Mesenchymal stem cell (in vitro differentiated cells and primary cell): ENCODE data around the gene DCPS.

Source experiments
- DNase-seq: peaks from one replicate; pipeline ENCODE4 v3.0.0-alpha.2; 2013
- H2AFZ ChIP-seq: one replicate; pipeline ENCODE4 v1.6.1; 2013; ENCODE audit warnings: low read depth, mild to moderate bottlenecking, control low read depth, inconsistent platforms, low read length, moderate library complexity
- H2AK5ac ChIP-seq: 2 replicates; pipeline ENCODE4 v1.6.1; 2013; ENCODE audit warnings: low read length, moderate library complexity, mild to moderate bottlenecking, inconsistent platforms; ENCODE audit not compliant: severe bottlenecking
- H2BK120ac ChIP-seq: one replicate; pipeline ENCODE4 v1.6.1; 2013; ENCODE audit warnings: low read depth, mild to moderate bottlenecking, inconsistent platforms, low read length, moderate library complexity
- H2BK12ac ChIP-seq, 2 experiments: one replicate each; pipeline ENCODE4 v1.6.1; 2013; ENCODE audit warnings: inconsistent platforms in 2 of 2, low read length in 2 of 2, mild to moderate bottlenecking in 2 of 2, moderate library complexity in 2 of 2, control low read depth in 1 of 2
- H2BK15ac ChIP-seq: one replicate; pipeline ENCODE4 v1.6.1; 2013; ENCODE audit warnings: mild to moderate bottlenecking, low read depth, inconsistent platforms; ENCODE audit not compliant: poor library complexity, severe bottlenecking
- H2BK5ac ChIP-seq: 2 replicates; pipeline ENCODE4 v1.6.1; 2013; ENCODE audit warnings: low read depth, mild to moderate bottlenecking, low read length, control low read depth, inconsistent platforms; ENCODE audit not compliant: poor library complexity, severe bottlenecking
- H3K14ac ChIP-seq, 2 experiments: one replicate each; pipeline ENCODE4 v1.6.1; 2013; ENCODE audit warnings: inconsistent platforms in 2 of 2, low read length in 2 of 2, control low read depth in 1 of 2, mild to moderate bottlenecking in 1 of 2, moderate library complexity in 1 of 2
- H3K18ac ChIP-seq, 2 experiments: one replicate each; pipeline ENCODE4 v1.6.1; 2013; ENCODE audit warnings: inconsistent platforms in 2 of 2, low read length in 2 of 2, control low read depth in 1 of 2, low read depth in 1 of 2, mild to moderate bottlenecking in 1 of 2
- H3K23ac ChIP-seq, 2 experiments: one replicate each; pipeline ENCODE4 v1.6.1; 2013; ENCODE audit warnings: inconsistent platforms in 2 of 2, low read length in 2 of 2, mild to moderate bottlenecking in 2 of 2, moderate library complexity in 2 of 2, control low read depth in 1 of 2
- H3K27ac ChIP-seq: 2 replicates; pipeline ENCODE4 v1.5.1; 2013; ENCODE audit warnings: mild to moderate bottlenecking, moderate library complexity, low read length, control low read depth, inconsistent platforms; ENCODE audit not compliant: poor library complexity, severe bottlenecking
- H3K27me3 ChIP-seq, 2 experiments: 2 replicates each; pipeline versions ENCODE4 v1.6.1 to v1.7.0; 2013; ENCODE audit warnings: low read length in 2 of 2, mild to moderate bottlenecking in 2 of 2, moderate library complexity in 2 of 2, control low read depth in 1 of 2, inconsistent platforms in 1 of 2; ENCODE audit not compliant: control insufficient read depth in 1 of 2, insufficient read depth in 1 of 2
- H3K36me3 ChIP-seq, 2 experiments: 2 replicates each; pipeline versions ENCODE4 v1.6.1 to v1.7.0; 2013; ENCODE audit warnings: low read length in 2 of 2, control low read depth in 1 of 2, inconsistent platforms in 1 of 2, low read depth in 1 of 2, mild to moderate bottlenecking in 1 of 2; ENCODE audit not compliant: insufficient read depth in 2 of 2, control insufficient read depth in 1 of 2
- H3K4ac ChIP-seq, 2 experiments: one replicate each; pipeline ENCODE4 v1.6.1; 2013; ENCODE audit warnings: inconsistent platforms in 2 of 2, low read length in 2 of 2, mild to moderate bottlenecking in 2 of 2, moderate library complexity in 2 of 2, control low read depth in 1 of 2, low read depth in 1 of 2
- H3K4me1 ChIP-seq: 2 replicates; pipeline ENCODE4 v1.6.1; 2013; ENCODE audit warnings: low read depth, low read length, control low read depth; ENCODE audit not compliant: control insufficient read depth, insufficient read depth
- H3K4me2 ChIP-seq: 2 replicates; pipeline ENCODE4 v1.6.1; 2013; ENCODE audit warnings: low read length, mild to moderate bottlenecking, inconsistent platforms; ENCODE audit not compliant: poor library complexity, severe bottlenecking
- H3K4me3 ChIP-seq, 2 experiments: 2 replicates each; pipeline versions ENCODE4 v1.5.1 to v1.7.0; 2013; ENCODE audit warnings: low read length in 2 of 2, mild to moderate bottlenecking in 2 of 2, control low read depth in 1 of 2, low read depth in 1 of 2; ENCODE audit not compliant: insufficient read depth in 1 of 2
- H3K79me1 ChIP-seq: replicated peaks from 2 replicates; pipeline ENCODE4 v1.6.1; 2013; ENCODE audit warnings: mild to moderate bottlenecking, control low read depth, low read length, inconsistent platforms; ENCODE audit not compliant: poor library complexity, severe bottlenecking
- H3K9ac ChIP-seq: 2 replicates; pipeline ENCODE4 v1.7.0; 2013; ENCODE audit warnings: mild to moderate bottlenecking, low read length, moderate library complexity
- H3K9me3 ChIP-seq: 2 replicates; pipeline ENCODE4 v1.7.0; 2013; ENCODE audit warnings: mild to moderate bottlenecking, low read length; ENCODE audit not compliant: control insufficient read depth
- H4K8ac ChIP-seq: one replicate; pipeline ENCODE4 v1.6.1; 2013; ENCODE audit warnings: inconsistent platforms, mild to moderate bottlenecking, low read length, moderate library complexity
- H4K91ac ChIP-seq: one replicate; pipeline ENCODE4 v1.6.1; 2013; ENCODE audit warnings: mild to moderate bottlenecking, low read length, inconsistent platforms
- WGBS: methylation state at CpG from one replicate; pipeline ENCODE4 v1.1.7; 2013; ENCODE audit warnings: mixed read lengths; 5-methylcytosine and 5-hydroxymethylcytosine counted together

The DCPS gene

GRCh38 chr11:126339863-126340434, 36.1 kb downstream of the DCPS start:
- Histone ChIP-seq H2BK5ac (no peak overlapping the region), H3K4me3 (no peak overlapping the region), H2AK5ac (no peak overlapping the region), H3K27ac (no peak overlapping the region), H3K9me3 (no peaks in the 10 kb centered on the region), H3K4ac (peak overlapping the region in 1 of 2 experiments; percentile 46), H3K27me3 (no peaks in the 10 kb centered on the region), H3K36me3 (peaks cover 27 to 35% of the 10 kb centered on the region in 2 experiments), H3K18ac (peak overlapping the region in 1 of 2 experiments; percentile 37), H3K4me2 (no peak overlapping the region), H3K23ac (no peak overlapping the region), H3K4me1 (peaks cover 25% of the 10 kb centered on the region), H3K79me1 (peaks cover under 1% of the 10 kb centered on the region), H4K91ac (no peak overlapping the region), H2AFZ (no peak overlapping the region), H2BK12ac (no peak overlapping the region), H3K9ac (no peak overlapping the region), H3K14ac (no peak overlapping the region), H2BK15ac (peak overlapping the region; percentile 12), H4K8ac (peak overlapping the region; percentile 33), H2BK120ac (no peak overlapping the region)
- 66% methylated on average over 11 of the region's 11 CpGs for WGBS
- no peak for DNase-seq

- Histone ChIP-seq H2BK15ac (no peak overlapping the region), H3K27me3 (no peaks in the 10 kb centered on the region), H4K8ac (peak overlapping the region; percentile 80), H3K4me2 (no peak overlapping the region), H3K4ac (peak overlapping the region in 1 of 2 experiments; percentile 47), H2BK5ac (no peak overlapping the region), H3K9me3 (no peaks in the 10 kb centered on the region), H3K9ac (no peak overlapping the region), H3K36me3 (peaks cover 31 to 41% of the 10 kb centered on the region in 2 experiments), H3K79me1 (peaks cover 4% of the 10 kb centered on the region), H3K18ac (peak overlapping the region; percentile 61 to 68), H3K4me1 (peaks cover 29% of the 10 kb centered on the region), H4K91ac (peak overlapping the region; percentile 93), H2BK12ac (peak overlapping the region; percentile 34 to 96), H2AFZ (no peak overlapping the region), H3K23ac (no peak overlapping the region), H3K27ac (peak overlapping the region; percentile 45), H3K14ac (peak overlapping the region in 1 of 2 experiments; percentile 69), H2BK120ac (peak overlapping the region; percentile 21), H3K4me3 (no peak overlapping the region), H2AK5ac (no peak overlapping the region)
- DNase-seq = no peak
- WGBS = 33% methylated on average over 4 of the region's 7 CpGs
These were observed 37.2 kb downstream of the DCPS start for GRCh38 chr11:126340960-126341606.

- Histone ChIP-seq H3K4me1 (peaks cover 26% of the 10 kb centered on the region), H3K4me2 (no peak overlapping the region), H3K36me3 (peaks cover 31 to 41% of the 10 kb centered on the region in 2 experiments), H3K27ac (peak overlapping the region; percentile 45), H3K23ac (peak overlapping the region in 1 of 2 experiments; percentile 73), H3K9ac (no peak overlapping the region), H3K79me1 (peaks cover 4% of the 10 kb centered on the region), H2BK12ac (peak overlapping the region; percentile 34 to 99), H2BK15ac (peak overlapping the region; percentile 38), H2BK5ac (no peak overlapping the region), H4K91ac (peak overlapping the region; percentile 93), H3K4me3 (no peak overlapping the region), H3K4ac (peak overlapping the region; percentile 34 to 52), H3K27me3 (no peaks in the 10 kb centered on the region), H4K8ac (peak overlapping the region; percentile 80), H3K9me3 (no peaks in the 10 kb centered on the region), H3K14ac (peak overlapping the region in 1 of 2 experiments; percentile 22), H2AFZ (no peak overlapping the region), H3K18ac (peak overlapping the region; percentile 79 to 92), H2BK120ac (peak overlapping the region; percentile 76), H2AK5ac (peak overlapping the region; percentile 37)
- peak; percentile 86 for DNase-seq
- WGBS = 13% methylated on average over 3 of the region's 3 CpGs
These were observed 37.9 kb downstream of the DCPS start for GRCh38 chr11:126341760-126342161.

- H2AK5ac ChIP-seq = no peak overlapping the region
- no peak overlapping the region for H4K91ac ChIP-seq
- H2BK15ac ChIP-seq = peak overlapping the region; percentile 65
- H3K18ac ChIP-seq = no peak overlapping the region
- DNase-seq = no peak
- no peak overlapping the region for H3K9ac ChIP-seq
- no peak overlapping the region for H2BK5ac ChIP-seq
- H3K4me2 ChIP-seq = no peak overlapping the region
- H2AFZ ChIP-seq = no peak overlapping the region
- H3K79me1 ChIP-seq = peaks cover 9% of the 10 kb centered on the region
- H3K23ac ChIP-seq = no peak overlapping the region
- H2BK120ac ChIP-seq = no peak overlapping the region
- no peaks in the 10 kb centered on the region for H3K9me3 ChIP-seq
- no peak overlapping the region for H3K27ac ChIP-seq
- H3K4ac ChIP-seq = no peak overlapping the region
- H3K4me1 ChIP-seq = peaks cover 24% of the 10 kb centered on the region
- H3K14ac ChIP-seq = no peak overlapping the region
- peaks cover 33 to 43% of the 10 kb centered on the region in 2 experiments for H3K36me3 ChIP-seq
- H2BK12ac ChIP-seq = no peak overlapping the region
- H3K4me3 ChIP-seq = no peak overlapping the region
- 96% methylated on average over 15 of the region's 16 CpGs for WGBS
- H3K27me3 ChIP-seq = no peaks in the 10 kb centered on the region
- no peak overlapping the region for H4K8ac ChIP-seq
These were observed 39.2 kb downstream of the DCPS start for GRCh38 chr11:126343051-126343450.
